B cell (primary cell): ENCODE data around the gene TYW5.
"Not testable (repeated sequence)": the region's sequence is repeated elsewhere in the genome, so short reads cannot be mapped to it uniquely, and the experiment has no call there.

ENCODE experiments used
- CTCF ChIP-seq: fragments of 200-600 bp; IDR thresholded peaks from one replicate; pipeline ENCODE4 v1.8.0; 2022; ENCODE audit warnings: antibody characterized with exemption, mild to moderate bottlenecking
- EZH2 ChIP-seq: IDR thresholded peaks from 2 replicates; pipeline ENCODE4 v1.6.1; 2012; ENCODE audit warnings: borderline replicate concordance, low read depth, mild to moderate bottlenecking, moderate library complexity, low read length; ENCODE audit not compliant: insufficient read depth, poor library complexity, severe bottlenecking

- not testable (repeated sequence) for TF ChIP-seq CTCF, EZH2
Observed at GRCh38 chr2:199912553-199913114, 42.7 kb downstream of the TYW5 start.
